HepG2 (cell line): Measurements from ENCODE around the gene PIGBOS1. TPM values are rescaled to one million over a fixed set of nuclear protein-coding genes. Genes with fewer than 3 reads are reported as not detected.

ENCODE experiments used
- ATAC-seq: fragments of 200-7000 bp; cut with Tn5 transposase; 3 replicates; pipeline ENCODE4 v1.9.1; 2020; ENCODE audit warnings: mild to moderate bottlenecking, moderate library complexity
- BruUV-seq: library from RNA; stranded (reverse); fragments of 400-500 nt; replicated peaks from 2 replicates; lab custom pipeline; 2021; lab: Mats Ljungman, UMichigan
- CTCF ChIA-PET: fragments of 300-600 bp; formaldehyde crosslinking; extraction: SDS; loops from one replicate; lab custom pipeline; 2021; ENCODE audit warnings: low total read pairs, inconsistent platforms, low intra/inter-chr PET ratio; lab: Yijun Ruan, JAX
- POLR2A ChIA-PET: fragments of 350-600 bp; sonication (Branson Sonifier 250); formaldehyde crosslinking; loops from one replicate; lab custom pipeline; 2020; ENCODE audit warnings: antibody characterized with exemption, inconsistent platforms; lab: Yijun Ruan, JAX
- DNase-seq: peaks from one replicate; pipeline ENCODE4 v3.0.0-alpha.2; 2015; ENCODE audit warnings: low spot score
- FAIRE-seq: peaks from 3 replicates; lab custom pipeline; 2011; peaks lifted over from hg19 to GRCh38; lab: Jason Lieb, UNC
- H2AFZ ChIP-seq: one replicate; pipeline ENCODE4 v1.6.1; 2011; ENCODE audit warnings: low read length, inconsistent platforms
- H3K27ac ChIP-seq: fragments of 300-600 bp; 3 replicates; pipeline ENCODE4 v1.8.0; 2011; ENCODE audit warnings: mixed run types, mild to moderate bottlenecking, mixed read lengths, low read length, inconsistent platforms; ENCODE audit not compliant: insufficient read depth; ENCODE audit errors: extremely low read length
- H3K27me3 ChIP-seq, 2 experiments: fragments of 200-600 bp in 1 of 2; 2 replicates in 1 of 2; 3 replicates in 1 of 2; pipeline versions ENCODE4 v1.6.0 to v1.8.0; 2011; ENCODE audit warnings: low read length in 2 of 2, mild to moderate bottlenecking in 2 of 2, moderate library complexity in 2 of 2, inconsistent platforms in 1 of 2; ENCODE audit not compliant: insufficient read depth in 2 of 2, control insufficient read depth in 1 of 2
- H3K36me3 ChIP-seq, 2 experiments: fragments of 200-600 bp in 1 of 2; replicated peaks in 1 of 2; 2 replicates in 1 of 2; 3 replicates in 1 of 2; pipeline versions ENCODE4 v1.5.1 to v1.8.0; 2011; ENCODE audit warnings: low read length in 2 of 2, inconsistent platforms in 1 of 2; ENCODE audit not compliant: insufficient read depth in 2 of 2, control insufficient read depth in 1 of 2
- H3K4me1 ChIP-seq: 2 replicates; pipeline ENCODE4 v1.5.1; 2012; ENCODE audit warnings: low read length, inconsistent platforms; ENCODE audit not compliant: insufficient read depth
- H3K4me2 ChIP-seq: 2 replicates; pipeline ENCODE4 v1.6.0; 2011; ENCODE audit warnings: low read depth, low read length, inconsistent platforms
- H3K4me3 ChIP-seq, 3 experiments: fragments of 200-600 bp in 1 of 3; sonication (generic), shearing (Covaris generic) in 1 of 3; replicated peaks in 1 of 3; 2 replicates each; pipeline ENCODE4 v1.5.1; 2011 to 2016; ENCODE audit warnings: low read length in 3 of 3, inconsistent platforms in 2 of 3, low read depth in 2 of 3, mild to moderate bottlenecking in 2 of 3, control low read depth in 1 of 3, mixed read lengths in 1 of 3; ENCODE audit not compliant: insufficient read depth in 1 of 3
- H3K79me2 ChIP-seq: one replicate; pipeline ENCODE4 v1.6.1; 2011; ENCODE audit warnings: low read length, inconsistent platforms; ENCODE audit not compliant: insufficient read depth
- H3K9ac ChIP-seq: 2 replicates; pipeline ENCODE4 v1.6.0; 2011; ENCODE audit warnings: mild to moderate bottlenecking, low read depth, low read length, inconsistent platforms; ENCODE audit not compliant: insufficient read depth
- H3K9me3 ChIP-seq: 2 replicates; pipeline ENCODE4 v1.5.1; 2012; ENCODE audit warnings: mild to moderate bottlenecking, low read length
- H4K20me1 ChIP-seq: 2 replicates; pipeline ENCODE4 v1.6.0; 2011; ENCODE audit warnings: inconsistent platforms, mild to moderate bottlenecking, low read length, moderate library complexity; ENCODE audit not compliant: insufficient read depth
- ADNP ChIP-seq: sonication (generic); formaldehyde crosslinking; IDR thresholded peaks from 2 replicates; pipeline ENCODE4 v1.4.0; 2020; ENCODE audit warnings: missing genetic modification reagents
- ATF7 ChIP-seq, 2 experiments: fragments of 450-650 bp in 1 of 2; sonication (generic) in 1 of 2; formaldehyde crosslinking in 1 of 2; IDR thresholded peaks; 2 replicates each; pipeline versions ENCODE4 v1.4.0 to v1.6.1; 2016 to 2020; ENCODE audit warnings: antibody characterized with exemption in 1 of 2, mild to moderate bottlenecking in 1 of 2, missing genetic modification reagents in 1 of 2
- KAT8 ChIP-seq: IDR thresholded peaks from 2 replicates; pipeline ENCODE4 v1.6.1; 2016; ENCODE audit warnings: missing genetic modification reagents, missing compliant biosample characterization
- KDM6A ChIP-seq: IDR thresholded peaks from 2 replicates; pipeline ENCODE4 v1.6.1; 2016; ENCODE audit warnings: low read depth
- NKX3-1 ChIP-seq: sonication (generic); formaldehyde crosslinking; IDR thresholded peaks from 2 replicates; pipeline ENCODE4 v1.5.0; 2020; ENCODE audit warnings: missing genetic modification reagents
- PHF21A ChIP-seq: sonication (generic); formaldehyde crosslinking; IDR thresholded peaks from 2 replicates; pipeline ENCODE4 v1.5.0; 2020; ENCODE audit warnings: mild to moderate bottlenecking, missing genetic modification reagents
- PLRG1 ChIP-seq: fragments of 450-650 bp; conservative IDR thresholded peaks from 2 replicates; pipeline ENCODE4 v1.6.1; 2016
- RBFOX2 ChIP-seq: fragments of 200-400 bp; formaldehyde crosslinking; IDR thresholded peaks from 2 replicates; pipeline ENCODE4 v1.6.1; 2017; ENCODE audit warnings: low read depth, mild to moderate bottlenecking, low read length
- RCOR2 ChIP-seq: IDR thresholded peaks from 2 replicates; pipeline ENCODE4 v1.6.1; 2016; ENCODE audit warnings: missing biosample characterization, missing genetic modification reagents
- REXO4 ChIP-seq: sonication (generic); formaldehyde crosslinking; IDR thresholded peaks from 2 replicates; pipeline ENCODE4 v1.8.0; 2022; ENCODE audit warnings: missing genetic modification reagents, mild to moderate bottlenecking, borderline replicate concordance
- RFXAP ChIP-seq: sonication (generic); formaldehyde crosslinking; IDR thresholded peaks from 2 replicates; pipeline ENCODE4 v1.4.0; 2020; ENCODE audit warnings: missing genetic modification reagents, borderline replicate concordance
- TP53 ChIP-seq: sonication (generic); formaldehyde crosslinking; conservative IDR thresholded peaks from 2 replicates; pipeline ENCODE4 v1.4.0; 2020; ENCODE audit warnings: missing genetic modification reagents
- ZNF501 ChIP-seq: sonication (generic); formaldehyde crosslinking; IDR thresholded peaks from 2 replicates; pipeline ENCODE4 v1.5.1; 2020; ENCODE audit warnings: mild to moderate bottlenecking, moderate library complexity, missing genetic modification reagents
- ZNF747 ChIP-seq: sonication (generic); formaldehyde crosslinking; IDR thresholded peaks from 2 replicates; pipeline ENCODE4 v1.8.1; 2023; ENCODE audit warnings: missing genetic modification reagents, mild to moderate bottlenecking, borderline replicate concordance
- WGBS: methylation state at CpG from one replicate; pipeline ENCODE4 v1.1.6; 2017; ENCODE audit warnings: low lambda C conversion rate; 5-methylcytosine and 5-hydroxymethylcytosine counted together
- in situ Hi-C: cut with HindIII; loops from 2 replicates; pipeline ENCODE4 v1.10.0; 2017; ENCODE audit warnings: low pct_unique_long_range_greater_than_20kb; ENCODE audit not compliant: extremely low pct_ligation_motif_present
- intact Hi-C: fragments of 100-400 bp; cut with micrococcal nuclease; formaldehyde crosslinking; loops from one replicate; pipeline ENCODE4 v1.10.0; 2022; ENCODE audit not compliant: unreplicated experiment
- polyA plus RNA-seq, 8 experiments: library from polyadenylated mRNA; depleted of rRNA in 3 of 8; stranded (reverse) in 7 of 8; unstranded in 1 of 8; fragments of >200 nt; fragmentation: Illumina TruSeq in 4 of 8; extraction: Trizol in 4 of 8; gene quantifications; 2 replicates each; pipeline versions ENCODE4 v1.2.1 to v1.2.3, GENCODE V29; 2011 to 2016; ENCODE audit warnings: low read depth in 4 of 8, missing spikeins in 1 of 8, mixed read lengths in 1 of 8; ENCODE audit not compliant: insufficient read depth in 1 of 8
- total RNA-seq, 5 experiments: library from RNA; depleted of rRNA; stranded (reverse); fragments of >200 nt; fragmentation: Illumina TruSeq; extraction: Trizol; gene quantifications; 2 replicates each; pipeline ENCODE4 v1.2.3, GENCODE V29; 2016; ENCODE audit warnings: low read depth in 1 of 5
- TF ChIP-seq, protein P1 (sequence below): sonication (generic); formaldehyde crosslinking; IDR thresholded peaks from 2 replicates; pipeline ENCODE4 v1.8.1; 2023; ENCODE audit warnings: mild to moderate bottlenecking, missing genetic modification reagents
- TF ChIP-seq, protein P2 (sequence below): sonication (generic); formaldehyde crosslinking; IDR thresholded peaks from 2 replicates; pipeline ENCODE4 v1.8.0; 2022; ENCODE audit warnings: mild to moderate bottlenecking, missing genetic modification reagents, borderline replicate concordance

The PIGBOS1 gene
- total and polyA plus RNA-seq, 2 of the 13 experiments (the other 11 are each of a cell fraction or from before 2014, with no cell fraction given): 14.8 to 22.1 TPM

DNA sequence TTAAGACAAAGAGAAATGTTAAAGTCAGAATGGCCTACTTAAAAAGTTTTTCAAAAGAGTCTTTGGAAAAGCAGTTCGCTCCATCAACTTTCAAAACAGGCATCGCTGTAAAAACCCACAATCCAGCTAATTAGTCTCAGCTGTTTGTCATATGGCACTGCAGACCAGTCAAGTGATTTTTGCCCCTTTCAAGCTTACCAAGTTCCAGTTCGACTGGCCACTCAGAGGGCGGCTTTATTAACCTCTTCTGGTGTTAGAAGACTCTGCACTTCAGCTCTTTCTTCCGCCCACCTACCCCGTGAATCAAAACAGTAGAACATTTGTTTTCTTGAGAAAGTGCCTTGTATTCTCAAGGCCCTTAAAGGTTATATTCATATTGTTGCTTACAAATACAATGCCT is 48.6 kb downstream of the PIGBOS1 start:
- intact Hi-C loops: no loop called here
- in situ Hi-C loops: no loop called here
- 96% methylated on average over 6 of the region's 6 CpGs for WGBS
- H3K9me3 ChIP-seq: no peaks in the 10 kb centered on the region
- CTCF ChIA-PET: no interaction called here
- no peak overlapping the region for H3K27ac ChIP-seq
- no TSS peak for BruUV-seq
- ATAC-seq: no peak
- FAIRE-seq: no peak
- H3K9ac ChIP-seq: no peak overlapping the region
- H3K36me3 ChIP-seq: no peaks in the 10 kb centered on the region
- no peaks in the 10 kb centered on the region for H3K4me1 ChIP-seq
- no peak overlapping the region for H3K4me2 ChIP-seq
- no peak overlapping the region for H2AFZ ChIP-seq
- H3K4me3 ChIP-seq: no peak overlapping the region
- DNase-seq: no peak
- POLR2A ChIA-PET: no interaction called here
- no peaks in the 10 kb centered on the region for H4K20me1 ChIP-seq
- TF ChIP-seq RCOR2 (CRISPR knock-in tag) (no peak), KAT8 (CRISPR knock-in tag) (no peak), ATF7 (IDR thresholded peaks at IDR 0.05) (no peak), ATF7 (CRISPR knock-in tag; IDR thresholded peaks at IDR 0.05) (no peak)
- TF ChIP-seq, protein P1, sequence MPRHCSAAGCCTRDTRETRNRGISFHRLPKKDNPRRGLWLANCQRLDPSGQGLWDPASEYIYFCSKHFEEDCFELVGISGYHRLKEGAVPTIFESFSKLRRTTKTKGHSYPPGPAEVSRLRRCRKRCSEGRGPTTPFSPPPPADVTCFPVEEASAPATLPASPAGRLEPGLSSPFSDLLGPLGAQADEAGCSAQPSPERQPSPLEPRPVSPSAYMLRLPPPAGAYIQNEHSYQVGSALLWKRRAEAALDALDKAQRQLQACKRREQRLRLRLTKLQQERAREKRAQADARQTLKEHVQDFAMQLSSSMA (CRISPR knock-in tag): no peak
- H3K27me3 ChIP-seq: no peaks in the 10 kb centered on the region; a peak in 1 of 5 replicates
- H3K79me2 ChIP-seq: no peaks in the 10 kb centered on the region

DNA sequence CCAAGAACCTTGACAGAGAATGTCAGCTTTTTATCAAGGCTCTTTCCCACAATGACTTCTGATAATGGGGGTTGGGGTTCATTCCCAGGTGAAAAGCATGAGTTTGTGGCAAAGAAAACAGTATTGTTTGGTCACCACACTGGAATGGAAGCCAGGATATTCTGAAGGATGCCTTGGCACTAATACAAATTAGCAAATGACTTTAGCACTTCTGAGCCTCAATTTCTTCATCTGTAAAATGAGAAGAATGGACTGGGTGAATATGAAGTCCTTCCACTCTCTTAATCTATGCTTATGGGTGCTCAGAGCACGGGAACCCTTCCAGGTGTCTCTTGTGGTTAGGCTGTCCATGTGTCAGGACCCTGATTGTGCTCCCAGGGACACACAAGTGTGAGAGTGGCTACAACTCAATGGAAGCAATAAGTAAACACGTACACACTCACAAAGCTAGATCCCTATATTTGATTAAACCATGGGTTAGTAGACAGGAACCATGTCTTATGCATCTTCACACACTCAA is 50.7 kb downstream of the PIGBOS1 start:
- POLR2A ChIA-PET: no interaction called here
- 83% methylated on average over 2 of the region's 2 CpGs for WGBS
- Histone ChIP-seq H3K79me2 (no peaks in the 10 kb centered on the region), H4K20me1 (no peaks in the 10 kb centered on the region), H3K9me3 (no peaks in the 10 kb centered on the region), H3K36me3 (no peaks in the 10 kb centered on the region), H3K27me3 (no peaks in the 10 kb centered on the region; a peak in 1 of 5 replicates), H3K4me1 (no peaks in the 10 kb centered on the region), H3K4me2 (no peak overlapping the region), H3K9ac (no peak overlapping the region), H3K27ac (no peak overlapping the region), H2AFZ (no peak overlapping the region), H3K4me3 (no peak overlapping the region)
- no TSS peak for BruUV-seq
- FAIRE-seq (no peak), ATAC-seq (no peak), DNase-seq (no peak)
- in situ Hi-C loops (no loop called here), intact Hi-C loops (no loop called here)
- CTCF ChIA-PET: no interaction called here
- TF ChIP-seq KDM6A (CRISPR knock-in tag) (no peak), TP53 (CRISPR knock-in tag) (no peak), PHF21A (CRISPR knock-in tag) (no peak), ADNP (CRISPR knock-in tag) (no peak), ZNF501 (no peak), PLRG1 (no peak), REXO4 (CRISPR knock-in tag) (no peak), RFXAP (no peak), NKX3-1 (CRISPR knock-in tag) (no peak), RBFOX2 (no peak), ZNF747 (CRISPR knock-in tag) (no peak)
- TF ChIP-seq, protein P2, sequence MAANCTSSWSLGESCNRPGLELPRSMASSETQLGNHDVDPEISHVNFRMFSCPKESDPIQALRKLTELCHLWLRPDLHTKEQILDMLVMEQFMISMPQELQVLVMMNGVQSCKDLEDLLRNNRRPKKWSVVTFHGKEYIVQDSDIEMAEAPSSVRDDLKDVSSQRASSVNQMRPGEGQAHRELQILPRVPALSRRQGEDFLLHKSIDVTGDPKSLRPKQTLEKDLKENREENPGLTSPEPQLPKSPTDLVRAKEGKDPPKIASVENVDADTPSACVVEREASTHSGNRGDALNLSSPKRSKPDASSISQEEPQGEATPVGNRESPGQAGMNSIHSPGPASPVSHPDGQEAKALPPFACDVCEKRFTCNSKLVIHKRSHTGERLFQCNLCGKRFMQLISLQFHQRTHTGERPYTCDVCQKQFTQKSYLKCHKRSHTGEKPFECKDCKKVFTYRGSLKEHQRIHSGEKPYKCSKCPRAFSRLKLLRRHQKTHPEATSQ (CRISPR knock-in tag): no peak
